Lung microvascular endothelial cell (primary cell): ENCODE results near the gene CA10. TPM values are rescaled to one million over a fixed set of nuclear protein-coding genes. Genes with fewer than 3 reads are reported as not detected.

ENCODE experiments used
- DNase-seq, 2 donors: peaks; one replicate each; pipeline versions ENCODE4 v3.0.0 to v3.0.0-alpha.2; 2010; ENCODE audit warnings: low read depth in 2 of 2
- total RNA-seq: library from RNA; depleted of rRNA; stranded (reverse); fragments of >200 nt; gene quantifications from 2 replicates; pipeline ENCODE4 v1.2.1, GENCODE V29; 2014

Gene CA10
- total RNA-seq, 1 donor from 2014 or later, result not detected

- DNase-seq, result no peak
Measured at GRCh38 chr17:51730303-51731050, 428.0 kb downstream of the CA10 start.

DNA sequence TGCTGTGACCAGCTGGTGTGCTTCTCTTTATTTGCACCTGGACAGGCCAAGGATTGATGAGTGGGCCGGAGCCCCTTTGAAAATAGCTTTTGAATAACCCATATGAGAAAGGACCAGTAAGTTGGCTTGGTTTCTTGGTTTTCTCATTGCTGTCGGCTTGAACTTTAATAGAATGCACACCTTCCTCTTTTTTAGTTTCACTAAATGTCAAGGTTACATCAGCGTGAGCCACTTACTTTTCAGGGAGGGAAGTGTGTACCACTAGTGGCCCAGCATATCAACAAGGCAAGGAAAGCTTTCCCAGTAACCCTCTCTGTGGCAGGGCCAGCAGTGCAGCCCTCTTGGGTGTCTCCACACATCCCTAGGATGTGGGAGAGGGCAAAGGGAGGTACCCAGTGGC, 433.3 kb downstream of the CA10 start:
- no peak for DNase-seq

- no peak for DNase-seq
Measured at GRCh38 chr17:51724043-51724580, 434.4 kb downstream of the CA10 start.

- no peak for DNase-seq
Measured at GRCh38 chr17:51722994-51723393, 435.5 kb downstream of the CA10 start.

GRCh38 chr17:51721730-51722129, 436.8 kb downstream of the CA10 start:
- DNase-seq, result no peak

GRCh38 chr17:51720439-51720838, 438.1 kb downstream of the CA10 start:
- no peak for DNase-seq

DNA sequence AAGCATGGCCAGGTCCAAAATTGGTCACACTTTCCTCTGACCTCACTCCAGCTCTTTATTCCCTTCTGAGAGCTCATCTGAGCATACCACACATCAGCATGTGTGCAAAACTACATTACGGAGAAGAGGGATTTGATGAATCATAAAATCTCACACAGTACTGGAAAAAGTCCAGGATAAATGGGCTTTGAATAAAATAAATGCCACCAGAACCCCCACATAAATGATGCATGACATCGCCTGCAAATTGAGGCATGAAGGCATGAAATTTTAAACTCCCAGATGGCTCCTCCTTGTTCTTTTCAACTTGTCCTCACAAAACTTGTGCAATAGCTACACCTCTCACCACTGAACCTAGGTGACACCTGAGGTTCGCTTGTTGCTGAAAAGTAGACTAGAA, 439.5 kb downstream of the CA10 start:
- DNase-seq, result no peak

DNA sequence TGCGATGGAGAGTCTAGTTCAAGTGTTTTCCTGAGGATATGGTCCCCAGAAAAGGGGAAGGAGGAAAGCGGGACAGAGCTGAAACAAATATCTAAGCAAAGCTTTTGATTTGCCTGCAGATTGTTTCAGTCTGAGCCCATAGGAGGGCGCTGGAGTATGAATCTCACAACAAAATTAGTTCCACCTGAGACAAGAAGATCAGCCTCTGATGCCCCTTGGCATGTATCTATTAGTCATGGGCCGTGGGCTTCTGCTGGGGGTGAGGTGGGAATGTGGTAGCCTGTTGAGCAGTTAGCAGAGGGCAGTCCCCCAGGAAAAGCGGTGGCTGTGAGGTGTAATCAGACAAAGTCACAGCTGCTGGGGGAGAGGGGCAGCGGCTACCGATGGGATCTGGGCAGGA, 446.9 kb downstream of the CA10 start:
- DNase-seq, result no peak

- DNase-seq, result no peak
Measured at GRCh38 chr17:51710634-51710979, 447.9 kb downstream of the CA10 start.

GRCh38 chr17:51709694-51710633, 448.6 kb downstream of the CA10 start:
- no peak for DNase-seq

- no peak for DNase-seq
Measured at GRCh38 chr17:51707216-51707615, 451.3 kb downstream of the CA10 start.

DNA sequence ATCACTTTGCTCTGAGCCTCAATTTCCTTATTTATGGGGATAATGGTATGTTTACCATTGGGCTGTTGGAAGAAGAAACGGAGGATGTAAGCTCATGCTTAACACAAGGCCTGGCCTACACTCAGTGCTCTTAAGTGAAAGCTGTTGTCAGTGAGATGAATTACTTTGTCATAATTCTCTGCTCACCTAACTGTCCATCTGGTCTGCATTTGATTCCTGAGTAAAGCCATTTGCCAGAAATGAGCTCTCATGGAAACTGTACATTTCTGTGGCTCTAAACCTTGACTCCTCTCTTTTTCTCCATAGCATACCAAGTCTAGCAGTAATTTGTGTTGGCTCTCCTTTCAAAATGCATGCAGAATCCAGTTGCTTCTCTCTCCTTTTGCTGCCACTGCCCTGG, 452.4 kb downstream of the CA10 start:
- DNase-seq, result no peak

GRCh38 chr17:51703361-51704341, 454.9 kb downstream of the CA10 start:
- peak in 1 of 2 donors; percentile 34 for DNase-seq

DNA sequence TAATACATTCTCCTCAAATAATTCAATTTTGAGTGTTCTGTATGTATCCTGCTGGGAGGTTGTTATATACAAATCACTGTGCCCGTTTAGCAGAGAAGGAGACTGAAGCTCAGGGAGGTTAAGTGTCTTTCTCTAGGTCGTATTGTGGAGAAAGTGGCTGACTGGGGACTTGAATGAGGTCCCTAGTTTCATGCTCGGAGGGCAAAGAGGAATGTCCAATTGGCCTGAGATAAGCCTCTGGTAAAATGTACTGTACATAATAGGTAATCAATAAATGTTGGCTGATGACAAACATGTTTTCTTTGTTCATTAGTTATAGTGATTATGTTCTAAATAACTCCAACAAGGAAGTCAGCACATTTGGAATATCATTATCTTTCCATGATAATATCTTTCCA, 455.6 kb downstream of the CA10 start:
- DNase-seq, result no peak

DNA sequence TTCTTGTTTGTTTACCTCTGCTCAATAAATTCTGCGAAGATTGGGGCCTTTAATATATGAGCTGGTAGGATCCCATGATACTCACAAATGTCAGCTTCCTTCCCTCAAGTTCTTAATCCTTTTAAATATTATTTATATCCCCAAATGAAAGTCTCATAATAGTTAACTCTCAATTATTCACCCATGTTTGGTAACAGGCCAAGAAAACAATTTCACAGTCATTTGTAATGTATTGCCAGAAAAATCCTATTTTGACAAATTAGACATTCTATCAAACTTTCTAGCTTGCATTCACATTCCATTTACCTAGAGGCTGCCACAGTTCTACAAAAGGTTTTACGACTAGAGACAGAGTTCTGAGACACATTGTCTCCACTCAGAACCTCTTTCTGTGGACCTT, 457.0 kb downstream of the CA10 start:
- no peak for DNase-seq

- no peak for DNase-seq
Measured at GRCh38 chr17:51700011-51700760, 458.3 kb downstream of the CA10 start.

- DNase-seq, result no peak
Measured at GRCh38 chr17:51699303-51699702, 459.2 kb downstream of the CA10 start.

GRCh38 chr17:51692917-51693316, 465.6 kb downstream of the CA10 start:
- no peak for DNase-seq

DNA sequence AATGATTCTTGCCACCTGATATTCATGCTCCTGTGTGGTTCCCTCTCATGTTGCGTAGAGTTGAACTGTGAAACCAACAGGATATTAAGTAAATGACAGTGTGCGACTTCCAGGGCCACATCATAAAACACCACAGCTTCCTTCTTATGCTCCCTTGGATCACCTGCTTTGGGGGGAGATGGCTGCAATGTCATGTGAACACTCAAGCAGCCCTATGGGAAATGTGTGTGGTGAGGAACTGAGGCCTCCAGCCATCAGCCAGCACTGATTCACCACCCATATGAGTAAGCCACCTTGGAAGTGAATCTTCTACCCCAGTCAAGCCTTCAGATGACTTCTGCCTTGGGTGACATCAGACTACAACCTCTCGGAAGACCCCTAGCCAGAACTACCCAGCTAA, 470.6 kb downstream of the CA10 start:
- no peak for DNase-seq

DNA sequence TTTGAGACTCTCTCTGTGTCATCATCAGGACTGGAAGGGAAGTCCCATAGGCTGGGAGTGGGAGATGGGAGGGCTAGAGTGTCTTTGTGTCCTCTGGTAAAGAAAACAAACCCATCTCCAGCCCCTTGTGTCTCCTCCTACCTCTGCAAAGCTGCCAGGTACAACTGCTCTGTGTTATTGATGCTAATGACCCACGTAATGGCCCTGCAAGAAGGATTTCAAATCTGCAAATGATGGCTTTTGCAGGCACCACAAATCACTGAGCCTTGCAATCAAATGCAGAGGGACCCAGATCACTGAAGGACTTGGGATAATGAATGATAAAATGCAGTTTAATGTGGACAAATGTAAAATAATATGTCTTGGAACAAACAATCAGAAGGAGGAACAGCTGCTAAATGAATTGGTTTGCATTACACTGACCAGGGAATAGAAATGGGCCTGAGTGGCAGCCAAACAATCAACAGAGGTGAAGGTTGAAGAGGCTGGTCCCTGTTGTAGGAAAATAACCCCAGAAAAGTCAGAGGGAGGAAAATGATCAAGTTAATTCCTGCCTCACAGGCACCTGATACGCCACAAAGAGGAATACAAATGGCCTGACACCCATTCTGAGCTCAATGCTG, 473.1 kb downstream of the CA10 start:
- no peak for DNase-seq
